Activated CD4-positive, CD25-positive, alpha-beta regulatory T cell treated with anti-CD3 and anti-CD28 coated beads, Interleukin-2, amount 50 U/mL, for 16 hours (primary cell): Measurements from ENCODE around the gene ZC3H18.

Experiments
- DNase-seq: peaks from one replicate; pipeline ENCODE4 v3.0.0-alpha.2; 2020; ENCODE audit warnings: low read depth, low spot score

The ZC3H18 gene

GRCh38 chr16:88581033-88581432, 10.8 kb downstream of the ZC3H18 start:
- no peak for DNase-seq

- no peak for DNase-seq
These were observed 12.8 kb downstream of the ZC3H18 start for GRCh38 chr16:88582912-88583575.

- no peak for DNase-seq
These were observed 14.5 kb downstream of the ZC3H18 start for GRCh38 chr16:88584676-88585075.

- no peak for DNase-seq
These were observed 15.1 kb downstream of the ZC3H18 start for GRCh38 chr16:88585269-88585668.

GRCh38 chr16:88585927-88586581, 15.9 kb downstream of the ZC3H18 start:
- no peak for DNase-seq

- DNase-seq, result no peak
These were observed 17.9 kb downstream of the ZC3H18 start for GRCh38 chr16:88588148-88588547.

GRCh38 chr16:88588754-88589153, 18.6 kb downstream of the ZC3H18 start:
- DNase-seq, result no peak

- DNase-seq, result no peak
These were observed 19.2 kb downstream of the ZC3H18 start for GRCh38 chr16:88589441-88589840.

- DNase-seq, result peak; percentile 19
These were observed 21.4 kb downstream of the ZC3H18 start for GRCh38 chr16:88591577-88592021.

GRCh38 chr16:88593061-88593460, 22.9 kb downstream of the ZC3H18 start:
- DNase-seq, result no peak

- DNase-seq, result no peak
These were observed 23.3 kb downstream of the ZC3H18 start for GRCh38 chr16:88593489-88593888.

GRCh38 chr16:88593910-88594309, 23.7 kb downstream of the ZC3H18 start:
- no peak for DNase-seq

GRCh38 chr16:88595101-88595500, 24.9 kb downstream of the ZC3H18 start:
- no peak for DNase-seq

GRCh38 chr16:88595921-88596320, 25.7 kb downstream of the ZC3H18 start:
- no peak for DNase-seq

GRCh38 chr16:88596483-88596882, 26.3 kb downstream of the ZC3H18 start:
- DNase-seq, result no peak

- DNase-seq, result no peak
These were observed 27.8 kb downstream of the ZC3H18 start for GRCh38 chr16:88597856-88598491.

- no peak for DNase-seq
These were observed 29.0 kb downstream of the ZC3H18 start for GRCh38 chr16:88599092-88599733.

GRCh38 chr16:88599825-88600538, 29.8 kb downstream of the ZC3H18 start:
- DNase-seq, result no peak

GRCh38 chr16:88600539-88600896, 30.3 kb downstream of the ZC3H18 start:
- no peak for DNase-seq

- no peak for DNase-seq
These were observed 31.3 kb downstream of the ZC3H18 start for GRCh38 chr16:88601313-88602036.

GRCh38 chr16:88602091-88602490, 31.9 kb downstream of the ZC3H18 start:
- DNase-seq, result no peak
